Measurements from ENCODE around the gene ZNF20.

The ZNF20 gene

GRCh38 chr19:12139885-12140544 is at the start of gene ZNF20:
TSS of gene ZNF20 (minus strand) at chr19:12140350. CDS start at chr19:12140182, 168 bp downstream.
- DNase-seq, result peak; percentile 95

- DNase-seq, result no peak
These were observed 47.5 kb upstream of the ZNF20 start for GRCh38 chr19:12187625-12188024.

GRCh38 chr19:12180377-12180776 is 40.2 kb upstream of the ZNF20 start:
- DNase-seq, result no peak

- no peak for DNase-seq
These were observed 26.5 kb upstream of the ZNF20 start for GRCh38 chr19:12166626-12167025.

GRCh38 chr19:12163826-12164225 is 23.7 kb upstream of the ZNF20 start:
- no peak for DNase-seq

GRCh38 chr19:12162882-12163806 is 23.0 kb upstream of the ZNF20 start, which contains the start of gene ZNF136:
TSS of gene ZNF136 (plus strand) at chr19:12163096. CDS start at chr19:12163204, 108 bp downstream.
- peak; percentile 94 for DNase-seq

- no peak for DNase-seq
These were observed 22.3 kb upstream of the ZNF20 start for GRCh38 chr19:12162513-12162881.

- no peak for DNase-seq
These were observed 19.7 kb upstream of the ZNF20 start for GRCh38 chr19:12159773-12160414.

- peak; percentile 77 for DNase-seq
These were observed 16.3 kb upstream of the ZNF20 start, which contains the start of gene ZNF625 for GRCh38 chr19:12156223-12157058. TSS of gene ZNF625 (minus strand) at chr19:12156734. CDS start at chr19:12156558, 176 bp downstream.

GRCh38 chr19:12155324-12155860 is 15.2 kb upstream of the ZNF20 start:
- DNase-seq, result no peak

GRCh38 chr19:12145348-12145747 is 5.2 kb upstream of the ZNF20 start:
- DNase-seq, result no peak

- DNase-seq, result no peak
These were observed 1.2 kb upstream of the ZNF20 start for GRCh38 chr19:12141405-12141736.

GRCh38 chr19:12140545-12141404 is 625 bp upstream of the ZNF20 start:
- peak; percentile 94 for DNase-seq

- no peak for DNase-seq
These were observed 881 bp downstream of the ZNF20 start for GRCh38 chr19:12139269-12139668.

GRCh38 chr19:12137221-12137940 is 2.8 kb downstream of the ZNF20 start:
- no peak for DNase-seq

- no peak for DNase-seq
These were observed 7.1 kb downstream of the ZNF20 start for GRCh38 chr19:12133069-12133468.

- DNase-seq, result no peak
These were observed 13.4 kb downstream of the ZNF20 start for GRCh38 chr19:12126707-12127106.

- no peak for DNase-seq
These were observed 22.8 kb downstream of the ZNF20 start for GRCh38 chr19:12117201-12117970.

GRCh38 chr19:12113121-12113520 is 27.0 kb downstream of the ZNF20 start:
- no peak for DNase-seq

GRCh38 chr19:12112701-12113100 is 27.4 kb downstream of the ZNF20 start:
- DNase-seq, result no peak

Data from activated CD8-positive, alpha-beta memory T cell treated with anti-CD3 and anti-CD28 coated beads for 24 hours (primary cell).